ENCODE measurements around the gene FRYL. TPM values are rescaled to one million over a fixed set of nuclear protein-coding genes. Genes with fewer than 3 reads are reported as not detected.

FRYL gene
- total and polyA plus RNA-seq, 11 donors = 12.3 to 61.3 (median 34.4) TPM

DNA sequence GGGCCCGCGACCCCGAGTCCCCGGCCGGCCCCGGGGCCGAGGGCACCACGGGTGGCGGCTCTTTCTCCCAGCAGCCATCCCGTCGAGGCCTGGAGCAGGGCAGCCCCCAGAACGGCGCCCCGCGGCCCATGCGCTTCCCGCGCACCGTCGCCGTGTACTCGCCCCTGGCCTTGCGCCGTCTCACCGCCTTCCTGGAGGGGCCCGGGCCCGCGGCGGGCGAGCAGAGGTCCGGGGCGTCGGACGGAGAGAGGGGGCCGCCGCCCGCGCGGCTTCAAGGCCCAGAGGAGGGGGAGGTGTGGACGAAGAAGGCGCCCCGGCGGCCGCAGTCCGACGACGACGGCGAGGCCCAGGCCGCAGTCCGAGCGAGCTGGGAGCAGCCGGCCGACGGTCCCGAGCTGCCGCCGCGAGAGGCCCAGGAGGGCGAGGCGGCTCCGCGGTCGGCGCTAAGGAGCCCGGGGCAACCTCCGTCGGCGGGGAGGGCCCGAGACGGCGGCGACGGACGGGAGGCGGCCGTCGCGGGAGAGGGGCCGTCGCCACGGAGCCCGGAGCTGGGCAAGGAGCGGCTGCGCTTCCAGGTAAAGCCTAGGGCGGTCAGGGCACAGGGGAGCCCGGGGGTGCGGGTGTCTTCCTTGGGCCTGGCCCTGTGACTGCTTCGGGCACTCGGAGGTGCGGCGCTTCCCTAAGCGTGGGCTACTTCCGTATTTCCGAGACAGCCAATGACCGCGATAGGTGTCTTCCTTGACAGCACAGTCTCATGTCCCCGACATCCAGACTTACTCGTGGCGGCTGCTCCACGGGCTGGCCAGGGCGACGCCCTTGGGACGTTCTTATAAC is 289.2 kb downstream of the FRYL start:
- ATAC-seq = peak in 1 of 4 donors; percentile 20
- H3K27me3 ChIP-seq = peaks cover 17 to 65% (median 41%) of the 10 kb centered on the region in 9 donors
- intact Hi-C loops (cut with DNase I) = loop anchor here in 2 of 10 donors (10.0 kb wide), 1 partner anchor 46 kb away; no protein-coding TSS in a partner anchor

GRCh38 chr4:48490012-48490679 is 289.9 kb downstream of the FRYL start, which contains the start of gene ZAR1:
TSS of gene ZAR1 (plus strand) at chr4:48490252. CDS start at chr4:48490292, 40 bp downstream.
- H3K9me3 ChIP-seq = no peaks in the 10 kb centered on the region
- H3K27ac ChIP-seq = no peak within 1 kb of the TSS
- DNase-seq (peak in 1 of 5 donors; percentile 60), ATAC-seq (peak in 2 of 4 donors; percentile 51 to 66)
- H3K4me1 ChIP-seq = peaks cover 0 to 17% (median 2%) of the 10 kb centered on the region in 12 donors
- peaks cover 17 to 71% (median 47%) of the 10 kb centered on the region in 9 donors for H3K27me3 ChIP-seq
- TF ChIP-seq CTCF (IDR thresholded peaks at IDR 0.05) (no peak), POLR2A (IDR thresholded peaks at IDR 0.05) (no peak)
- H3K4me3 ChIP-seq = peak within 1 kb of the TSS; percentile 1 to 52 (median 44)
- intact Hi-C loops (cut with DNase I) = loop anchor here in 2 of 10 donors (10.0 kb wide), 1 partner anchor 45 kb away; no protein-coding TSS in a partner anchor
- H3K36me3 ChIP-seq = no peaks in the 10 kb centered on the region
- WGBS, 4 donors = 1 to 5% (median 3%) methylated on average over 15 to 80 of the region's 80 CpGs

More for the DNA sequence above, 289.2 kb downstream of the FRYL start:
- H3K36me3 ChIP-seq = no peaks in the 10 kb centered on the region
- 6 to 16% (median 10%) methylated on average over 44 to 104 of the region's 104 CpGs for WGBS, 4 donors
- H3K9me3 ChIP-seq = no peaks in the 10 kb centered on the region
- no peak overlapping the region for H3K27ac ChIP-seq
- DNase-seq = no peak
- TF ChIP-seq POLR2A (IDR thresholded peaks at IDR 0.05) (no peak), CTCF (IDR thresholded peaks at IDR 0.05) (no peak)
- peak overlapping the region in 11 of 12 donors; percentile 1 to 52 (median 44) for H3K4me3 ChIP-seq
- H3K4me1 ChIP-seq = peaks cover 0 to 17% (median 2%) of the 10 kb centered on the region in 12 donors

- DNase-seq (no peak), ATAC-seq (peak in 1 of 4 donors; percentile 22)
- H3K4me1 ChIP-seq = peaks cover 0 to 17% (median 2%) of the 10 kb centered on the region in 12 donors
- peak overlapping the region; percentile 1 to 52 (median 44) for H3K4me3 ChIP-seq
- intact Hi-C loops (cut with DNase I) = loop anchor here in 2 of 10 donors (10.0 kb wide), 1 partner anchor 45 kb away; no protein-coding TSS in a partner anchor
- no peaks in the 10 kb centered on the region for H3K36me3 ChIP-seq
- 16 to 35% (median 30%) methylated on average over 14 of the region's 14 CpGs for WGBS, 4 donors
- H3K27me3 ChIP-seq = peaks cover 17 to 76% (median 47%) of the 10 kb centered on the region in 9 donors
- no peaks in the 10 kb centered on the region for H3K9me3 ChIP-seq
- no peak overlapping the region for H3K27ac ChIP-seq
- TF ChIP-seq POLR2A (IDR thresholded peaks at IDR 0.05) = no peak
- no peak for TF ChIP-seq CTCF (IDR thresholded peaks at IDR 0.05)
Measured at GRCh38 chr4:48489683-48490011, 290.4 kb downstream of the FRYL start.
